Ovary (tissue), 3 donors: ENCODE results near the gene FAM13A.

Experiments used
- CTCF ChIP-seq, 3 donors: fragments of 450-650 bp in 2 of 3; fragments of 200-600 bp in 1 of 3; IDR thresholded peaks; one replicate each; pipeline versions ENCODE4 v1.5.1 to v1.8.0; 2016 to 2022; ENCODE audit warnings: antibody characterized with exemption in 3 of 3, mild to moderate bottlenecking in 1 of 3
- EP300 ChIP-seq: sonication (generic); formaldehyde crosslinking; IDR thresholded peaks from one replicate; pipeline ENCODE4 v1.6.1; 2017; ENCODE audit warnings: antibody characterized with exemption
- POLR2A ChIP-seq: fragments of 450-650 bp; IDR thresholded peaks from one replicate; pipeline ENCODE4 v1.6.1; 2017; ENCODE audit warnings: antibody characterized with exemption, mild to moderate bottlenecking, moderate library complexity
- donor health status: DM: no; HTN: no; CAD: no.

- TF ChIP-seq CTCF (IDR thresholded peaks at IDR 0.05), result no peak
- TF ChIP-seq EP300, result no peak
- TF ChIP-seq POLR2A, result no peak
Measured at GRCh38 chr4:88939697-88940096, 117.3 kb downstream of the FAM13A start.
